IMR-90 (cell line): ENCODE measurements around the gene TLR3. TPM values are rescaled to one million over a fixed set of nuclear protein-coding genes. Genes with fewer than 3 reads are reported as not detected.

Experiments used
- ATAC-seq: fragments of 200-7000 bp; cut with Tn5 transposase; 2 replicates; pipeline ENCODE4 v1.9.1; 2020; ENCODE audit warnings: low read depth, mild to moderate bottlenecking, moderate library complexity
- BruUV-seq: library from RNA; stranded (reverse); fragments of 400-500 nt; replicated peaks from 2 replicates; lab custom pipeline; 2021; lab: Mats Ljungman, UMichigan
- CTCF ChIA-PET: fragments of 300-600 bp; formaldehyde crosslinking; extraction: SDS; loops from one replicate; lab custom pipeline; 2021; ENCODE audit warnings: antibody characterized with exemption; lab: Yijun Ruan, JAX
- POLR2A ChIA-PET: fragments of 300-600 bp; sonication (Branson Sonifier 250); formaldehyde crosslinking; loops from one replicate; lab custom pipeline; 2022; ENCODE audit warnings: antibody characterized with exemption; ENCODE audit not compliant: unreplicated experiment; lab: Charles Lee
- DNase-seq: peaks from one replicate; pipeline ENCODE4 v3.0.0; 2013
- H2AFZ ChIP-seq: replicated peaks from 2 replicates; pipeline ENCODE3; 2013; ENCODE audit warnings: low read length, mild to moderate bottlenecking; ENCODE audit not compliant: poor library complexity
- H2AK5ac ChIP-seq: 2 replicates; pipeline ENCODE4 v1.6.1; 2013; ENCODE audit warnings: low read depth, low read length, inconsistent platforms
- H2AK9ac ChIP-seq: replicated peaks from 2 replicates; pipeline ENCODE3; 2013; ENCODE audit warnings: mild to moderate bottlenecking, low read depth, low read length, moderate library complexity; ENCODE audit not compliant: poor library complexity
- H2BK120ac ChIP-seq: 2 replicates; pipeline ENCODE4 v1.6.1; 2013; ENCODE audit warnings: low read depth, low read length, inconsistent platforms
- H2BK15ac ChIP-seq: 3 replicates; pipeline ENCODE4 v1.6.1; 2013; ENCODE audit warnings: low read depth, low read length, inconsistent platforms
- H2BK20ac ChIP-seq: 2 replicates; pipeline ENCODE4 v1.6.1; 2013; ENCODE audit warnings: low read depth, mild to moderate bottlenecking, inconsistent platforms, low read length, moderate library complexity
- H2BK5ac ChIP-seq: 2 replicates; pipeline ENCODE4 v1.6.1; 2013; ENCODE audit warnings: mild to moderate bottlenecking, low read depth, low read length, inconsistent platforms; ENCODE audit not compliant: poor library complexity, severe bottlenecking
- H3K14ac ChIP-seq: replicated peaks from 2 replicates; pipeline ENCODE4 v1.6.1; 2013; ENCODE audit warnings: low read depth, low read length, inconsistent platforms
- H3K18ac ChIP-seq: 2 replicates; pipeline ENCODE4 v1.6.1; 2013; ENCODE audit warnings: low read depth, low read length, control low read depth
- H3K23ac ChIP-seq: 2 replicates; pipeline ENCODE4 v1.6.1; 2013; ENCODE audit warnings: low read depth, low read length, inconsistent platforms
- H3K27ac ChIP-seq: 2 replicates; pipeline ENCODE4 v1.5.1; 2013; ENCODE audit warnings: mild to moderate bottlenecking, control low read depth, low read length; ENCODE audit not compliant: insufficient read depth
- H3K27me3 ChIP-seq: 2 replicates; pipeline ENCODE4 v1.6.1; 2013; ENCODE audit warnings: low read length; ENCODE audit not compliant: control insufficient read depth, insufficient read depth
- H3K36me3 ChIP-seq: 2 replicates; pipeline ENCODE4 v1.6.1; 2013; ENCODE audit warnings: low read length, mixed read lengths; ENCODE audit not compliant: control insufficient read depth, insufficient read depth
- H3K4ac ChIP-seq: 2 replicates; pipeline ENCODE4 v1.6.1; 2013; ENCODE audit warnings: low read depth, low read length, inconsistent platforms
- H3K4me1 ChIP-seq: 2 replicates; pipeline ENCODE4 v1.6.1; 2013; ENCODE audit warnings: low read length, mixed read lengths; ENCODE audit not compliant: control insufficient read depth, insufficient read depth
- H3K4me2 ChIP-seq: 2 replicates; pipeline ENCODE4 v1.6.1; 2013; ENCODE audit warnings: low read depth, mild to moderate bottlenecking, control low read depth, low read length, moderate library complexity
- H3K4me3 ChIP-seq: 2 replicates; pipeline ENCODE4 v1.5.1; 2013; ENCODE audit warnings: low read depth, mild to moderate bottlenecking, control low read depth, low read length, moderate library complexity; ENCODE audit not compliant: insufficient read depth
- H3K56ac ChIP-seq: 2 replicates; pipeline ENCODE4 v1.6.1; 2013; ENCODE audit warnings: low read length, inconsistent platforms; ENCODE audit not compliant: insufficient read depth; ENCODE audit errors: extremely low read depth
- H3K79me1 ChIP-seq, 2 experiments: 2 replicates each; pipeline ENCODE4 v1.6.1; 2013; ENCODE audit warnings: low read length in 2 of 2, inconsistent platforms in 1 of 2, low read depth in 1 of 2
- H3K9ac ChIP-seq: 2 replicates; pipeline ENCODE4 v1.6.1; 2013; ENCODE audit warnings: low read depth, low read length, control low read depth
- H3K9me1 ChIP-seq: 2 replicates; pipeline ENCODE4 v1.6.1; 2013; ENCODE audit warnings: low read length, inconsistent platforms; ENCODE audit not compliant: insufficient read depth
- H3K9me3 ChIP-seq: 2 replicates; pipeline ENCODE4 v1.6.1; 2013; ENCODE audit warnings: low read length; ENCODE audit not compliant: control insufficient read depth, insufficient read depth
- H4K20me1 ChIP-seq: 2 replicates; pipeline ENCODE4 v1.6.1; 2013; ENCODE audit warnings: low read length, inconsistent platforms; ENCODE audit not compliant: insufficient read depth
- H4K5ac ChIP-seq: 2 replicates; pipeline ENCODE4 v1.6.1; 2013; ENCODE audit warnings: mild to moderate bottlenecking, low read depth, low read length, control low read depth
- H4K8ac ChIP-seq, 2 experiments: 2 replicates each; pipeline ENCODE4 v1.6.1; 2013; ENCODE audit warnings: low read depth in 2 of 2, low read length in 2 of 2, control low read depth in 1 of 2, inconsistent platforms in 1 of 2
- H4K91ac ChIP-seq: 2 replicates; pipeline ENCODE4 v1.6.1; 2013; ENCODE audit warnings: low read depth, low read length, inconsistent platforms; ENCODE audit not compliant: insufficient read depth
- BHLHE40 ChIP-seq: fragments of 150-350 bp; IDR thresholded peaks from 2 replicates; pipeline ENCODE4 v1.6.1; 2016; ENCODE audit warnings: mild to moderate bottlenecking, low read depth, low read length
- CEBPB ChIP-seq: IDR thresholded peaks from 2 replicates; pipeline ENCODE4 v1.6.1; 2012; ENCODE audit warnings: low read depth, low read length, improper control_type of control experiment
- MAFK ChIP-seq: IDR thresholded peaks from 2 replicates; pipeline ENCODE4 v1.6.1; 2012; ENCODE audit warnings: low read depth, low read length, improper control_type of control experiment
- MAZ ChIP-seq: IDR thresholded peaks from 2 replicates; pipeline ENCODE4 v1.6.1; 2012; ENCODE audit warnings: low read depth, mild to moderate bottlenecking, low read length, improper control_type of control experiment, moderate library complexity, borderline replicate concordance
- MXI1 ChIP-seq: IDR thresholded peaks from 2 replicates; pipeline ENCODE4 v1.6.1; 2012; ENCODE audit warnings: low read depth, mild to moderate bottlenecking, low read length, moderate library complexity, borderline replicate concordance
- NFE2L2 ChIP-seq: fragments of 150-350 bp; IDR thresholded peaks from 2 replicates; pipeline ENCODE4 v1.6.1; 2016; ENCODE audit warnings: low read depth, mild to moderate bottlenecking, low read length
- POLR2A ChIP-seq: IDR thresholded peaks from 2 replicates; pipeline ENCODE4 v1.6.1; 2012; ENCODE audit warnings: mild to moderate bottlenecking, low read depth, low read length
- RAD21 ChIP-seq: IDR thresholded peaks from 2 replicates; pipeline ENCODE4 v1.6.1; 2012; ENCODE audit warnings: low read length, improper control_type of control experiment
- RFX5 ChIP-seq: IDR thresholded peaks from 2 replicates; pipeline ENCODE4 v1.8.0; 2012; ENCODE audit warnings: low read depth, mild to moderate bottlenecking, low read length, moderate library complexity
- SMC3 ChIP-seq: fragments of 150-350 bp; IDR thresholded peaks from 2 replicates; pipeline ENCODE4 v1.6.1; 2016; ENCODE audit warnings: low read depth, mild to moderate bottlenecking, antibody characterized with exemption, low read length, moderate library complexity
- WGBS, 2 experiments: methylation state at CpG; one replicate each; pipeline versions ENCODE4 v1.1.5 to v1.1.7; 2013; ENCODE audit warnings: missing lambda C conversion rate in 2 of 2; ENCODE audit not compliant: insufficient read length in 1 of 2; ENCODE audit errors: extremely low coverage in 2 of 2; 5-methylcytosine and 5-hydroxymethylcytosine counted together
- dilution Hi-C: fragments of 300-500 bp; cut with HindIII; formaldehyde crosslinking; loops from one replicate; pipeline ENCODE4 v1.14.3; 2018; ENCODE audit warnings: low sequenced_read_pairs; ENCODE audit not compliant: unreplicated experiment
- in situ Hi-C: fragments of 300-500 bp; cut with MboI; formaldehyde crosslinking; loops from 3 replicates; pipeline ENCODE4 v1.14.3; 2019; ENCODE audit warnings: low sequenced_read_pairs, inconsistent platforms, mixed read lengths
- intact Hi-C: fragments of 100-400 bp; cut with micrococcal nuclease; formaldehyde crosslinking; loops from 2 replicates; pipeline ENCODE4 v1.10.0; 2022
- polyA plus RNA-seq, 3 experiments: library from polyadenylated mRNA; depleted of rRNA; stranded (reverse); fragments of >200 nt; gene quantifications; 2 replicates each; pipeline ENCODE4 v1.2.3, GENCODE V29; 2012; ENCODE audit warnings: low replicate concordance in 1 of 3
- total RNA-seq: library from RNA; depleted of rRNA; stranded (reverse); fragments of >200 nt; gene quantifications from 2 replicates; pipeline ENCODE4 v1.2.3, GENCODE V29; 2012
- TF ChIP-seq, protein P1 (sequence below): fragments of 150-350 bp; IDR thresholded peaks from 2 replicates; pipeline ENCODE4 v1.6.1; 2016; ENCODE audit warnings: low read depth, mild to moderate bottlenecking, low read length, moderate library complexity, borderline replicate concordance

TLR3 gene
- total and polyA plus RNA-seq, 2 of the 4 experiments (the other 2 are of a cell fraction), result 0.12 to 0.36 TPM

DNA sequence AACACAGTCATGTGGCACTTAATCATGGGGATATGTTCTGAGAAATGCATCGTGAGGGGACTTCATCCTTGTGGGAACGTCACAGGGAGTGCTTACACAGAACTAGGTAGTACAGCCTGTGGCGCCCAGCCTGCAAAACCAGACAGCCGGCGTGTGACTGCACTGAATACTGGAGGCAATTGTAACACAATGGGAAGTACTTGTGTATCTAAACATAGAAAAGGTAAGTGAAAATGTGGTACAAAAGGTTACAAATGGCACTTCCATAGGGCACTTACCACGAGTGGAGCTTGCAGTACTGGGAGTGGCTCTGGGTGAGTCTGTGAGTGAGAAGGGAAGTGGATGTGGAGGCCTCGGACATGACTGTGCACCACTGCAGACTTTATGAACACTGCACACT is 5.2 kb downstream of the TLR3 start:
- H3K14ac ChIP-seq, result no peak overlapping the region
- POLR2A ChIA-PET, result no interaction called here
- CTCF ChIA-PET, result interaction anchor here (0.8 kb wide), 1 partner anchor 9 kb away, joined by 3 read pairs; no protein-coding TSS in a partner anchor

More for the DNA sequence above, 5.2 kb downstream of the TLR3 start:
- intact Hi-C loops (no loop called here), in situ Hi-C loops (no loop called here), dilution Hi-C loops (no loop called here)
- no peak overlapping the region for H3K18ac ChIP-seq
- no peak for DNase-seq
- no peak overlapping the region for H2AFZ ChIP-seq
- no TSS peak for BruUV-seq
- H2BK120ac ChIP-seq, result no peak overlapping the region
- H3K56ac ChIP-seq, result no peak overlapping the region
- no peak overlapping the region for H3K4me3 ChIP-seq
- H3K9ac ChIP-seq, result no peak overlapping the region
- H2AK5ac ChIP-seq, result no peak overlapping the region
- H4K5ac ChIP-seq, result no peak overlapping the region
- no peak overlapping the region for H3K4me2 ChIP-seq
- H3K9me1 ChIP-seq, result no peaks in the 10 kb centered on the region; the same call in 1 of the 2 replicates
- TF ChIP-seq MXI1 (no peak), RFX5 (no peak), BHLHE40 (no peak), CEBPB (no peak), NFE2L2 (no peak), POLR2A (no peak), RAD21 (no peak), MAZ (no peak), MAFK (no peak), SMC3 (no peak)
- TF ChIP-seq, protein P1, sequence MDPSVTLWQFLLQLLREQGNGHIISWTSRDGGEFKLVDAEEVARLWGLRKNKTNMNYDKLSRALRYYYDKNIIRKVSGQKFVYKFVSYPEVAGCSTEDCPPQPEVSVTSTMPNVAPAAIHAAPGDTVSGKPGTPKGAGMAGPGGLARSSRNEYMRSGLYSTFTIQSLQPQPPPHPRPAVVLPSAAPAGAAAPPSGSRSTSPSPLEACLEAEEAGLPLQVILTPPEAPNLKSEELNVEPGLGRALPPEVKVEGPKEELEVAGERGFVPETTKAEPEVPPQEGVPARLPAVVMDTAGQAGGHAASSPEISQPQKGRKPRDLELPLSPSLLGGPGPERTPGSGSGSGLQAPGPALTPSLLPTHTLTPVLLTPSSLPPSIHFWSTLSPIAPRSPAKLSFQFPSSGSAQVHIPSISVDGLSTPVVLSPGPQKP, result no peak
- no peak overlapping the region for H2BK5ac ChIP-seq
- WGBS, 2 experiments, result no CpG with 5 or more reads among the region's 7 CpGs
- no peak overlapping the region for H3K4ac ChIP-seq
- H3K9me3 ChIP-seq, result no peaks in the 10 kb centered on the region
- H4K20me1 ChIP-seq, result no peaks in the 10 kb centered on the region
- no peaks in the 10 kb centered on the region for H3K4me1 ChIP-seq
- H3K79me1 ChIP-seq, result no peaks in the 10 kb centered on the region
- H3K27ac ChIP-seq, result no peak overlapping the region
- no peak overlapping the region for H3K23ac ChIP-seq
- H2AK9ac ChIP-seq, result no peak overlapping the region
- no peaks in the 10 kb centered on the region for H3K27me3 ChIP-seq
- no peaks in the 10 kb centered on the region for H3K36me3 ChIP-seq
- H4K8ac ChIP-seq, result no peak overlapping the region
- no peak overlapping the region for H4K91ac ChIP-seq
- ATAC-seq, result no peak
- H2BK20ac ChIP-seq, result no peak overlapping the region
- no peak overlapping the region for H2BK15ac ChIP-seq
